Nephron progenitor cell (in vitro differentiated cells): ENCODE results near the gene CISD3.
A peak's percentile ranks its signal among the peaks of the same experiment; 100 is the strongest.

ENCODE experiments used
- DNase-seq: peaks from one replicate; pipeline ENCODE4 v3.0.0; 2021
- H3K27ac Mint-ChIP-seq: 2 replicates; pipeline ENCODE4 v1.8.0; 2021; ENCODE audit warnings: mild to moderate bottlenecking, moderate library complexity, mixed read lengths
- H3K27me3 Mint-ChIP-seq: 2 replicates; pipeline ENCODE4 v1.8.0; 2021; ENCODE audit warnings: mild to moderate bottlenecking, low read depth, mixed read lengths; ENCODE audit not compliant: poor library complexity
- H3K36me3 Mint-ChIP-seq: 2 replicates; pipeline ENCODE4 v1.8.0; 2021; ENCODE audit warnings: low read depth, mixed read lengths
- H3K4me1 Mint-ChIP-seq: 2 replicates; pipeline ENCODE4 v1.8.0; 2021; ENCODE audit warnings: mixed read lengths
- H3K4me3 Mint-ChIP-seq: 2 replicates; pipeline ENCODE4 v1.8.0; 2021; ENCODE audit warnings: mild to moderate bottlenecking, moderate library complexity, mixed read lengths
- H3K9me3 Mint-ChIP-seq: 2 replicates; pipeline ENCODE4 v1.8.0; 2021; ENCODE audit warnings: mild to moderate bottlenecking, moderate library complexity, mixed read lengths
- CTCF ChIP-seq: fragments of 200-600 bp; sonication (generic); IDR thresholded peaks from 2 replicates; pipeline ENCODE4 v1.5.0; 2021; ENCODE audit warnings: antibody characterized with exemption

CISD3 gene

DNA sequence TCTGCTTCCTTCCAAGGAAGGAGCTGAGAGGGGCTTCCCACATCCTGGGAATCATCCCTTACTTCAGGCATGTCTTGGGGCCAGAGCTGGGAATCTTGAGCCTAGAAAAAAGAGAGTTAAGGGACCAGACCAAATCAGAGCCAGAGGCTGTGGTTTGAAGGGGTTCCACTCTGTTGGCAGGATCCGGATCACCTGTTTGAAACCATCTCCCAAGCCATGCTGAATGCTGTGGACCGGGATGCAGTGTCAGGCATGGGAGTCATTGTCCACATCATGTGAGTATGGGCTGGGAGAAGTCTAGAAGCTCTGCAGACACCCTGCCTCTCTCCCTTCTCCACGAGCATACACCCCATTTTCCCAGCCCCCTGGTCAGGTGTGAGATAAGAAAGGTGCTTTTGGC is 32.1 kb downstream of the CISD3 start:
- DNase-seq, result no peak
- Mint-ChIP-seq H3K4me3 (no peak overlapping the region), H3K36me3 (peaks cover 55% of the 10 kb centered on the region)

GRCh38 chr17:38766341-38766740 is 36.2 kb downstream of the CISD3 start:
- H3K36me3 Mint-ChIP-seq, result peaks cover 70% of the 10 kb centered on the region
- peaks cover 20% of the 10 kb centered on the region for H3K4me1 Mint-ChIP-seq
- TF ChIP-seq CTCF, result no peak
- H3K4me3 Mint-ChIP-seq, result no peak overlapping the region
- peak overlapping the region; percentile 73 for H3K27ac Mint-ChIP-seq
- no peaks in the 10 kb centered on the region for H3K27me3 Mint-ChIP-seq
- no peaks in the 10 kb centered on the region for H3K9me3 Mint-ChIP-seq
- no peak for DNase-seq

More for the DNA sequence above, 32.1 kb downstream of the CISD3 start:
- no peaks in the 10 kb centered on the region for H3K27me3 Mint-ChIP-seq
- peaks cover 8% of the 10 kb centered on the region for H3K4me1 Mint-ChIP-seq
- no peaks in the 10 kb centered on the region for H3K9me3 Mint-ChIP-seq
- no peak for TF ChIP-seq CTCF
- no peak overlapping the region for H3K27ac Mint-ChIP-seq

DNA sequence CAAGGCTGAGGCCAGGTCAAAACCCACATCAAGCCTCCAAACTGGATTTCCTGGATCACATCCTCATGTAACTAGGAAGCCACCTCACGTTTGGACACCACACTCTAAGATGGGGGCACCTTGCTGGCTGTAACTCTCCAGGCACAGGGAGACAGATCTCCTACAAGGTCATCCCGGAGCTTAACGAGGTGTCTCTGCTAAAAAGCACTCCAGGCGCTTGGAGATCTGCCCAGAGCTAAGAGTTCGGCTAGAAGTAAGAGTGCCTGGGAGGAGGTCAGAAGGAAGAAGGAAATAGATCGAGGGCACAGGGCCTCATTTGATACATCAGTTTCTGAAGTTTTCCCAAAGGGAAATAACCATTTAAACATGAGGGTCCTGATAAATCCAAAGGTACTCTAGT is 38.3 kb downstream of the CISD3 start:
- Mint-ChIP-seq H3K4me3 (no peak overlapping the region), H3K36me3 (peaks cover 80% of the 10 kb centered on the region), H3K4me1 (peaks cover 20% of the 10 kb centered on the region), H3K27ac (peak overlapping the region; percentile 68), H3K27me3 (no peaks in the 10 kb centered on the region), H3K9me3 (no peaks in the 10 kb centered on the region)
- no peak for TF ChIP-seq CTCF
- DNase-seq, result no peak

GRCh38 chr17:38773258-38773657 is 43.1 kb downstream of the CISD3 start:
- H3K9me3 Mint-ChIP-seq, result no peaks in the 10 kb centered on the region
- H3K36me3 Mint-ChIP-seq, result peaks cover 78% of the 10 kb centered on the region

GRCh38 chr17:38777641-38778250 is 47.6 kb downstream of the CISD3 start:
- H3K27ac Mint-ChIP-seq, result no peak overlapping the region
- peaks cover 69% of the 10 kb centered on the region for H3K36me3 Mint-ChIP-seq
- no peaks in the 10 kb centered on the region for H3K4me1 Mint-ChIP-seq
- H3K4me3 Mint-ChIP-seq, result no peak overlapping the region
- no peak for TF ChIP-seq CTCF
- no peak for DNase-seq
- peaks cover 3% of the 10 kb centered on the region for H3K27me3 Mint-ChIP-seq
- H3K9me3 Mint-ChIP-seq, result no peaks in the 10 kb centered on the region

More at GRCh38 chr17:38773258-38773657, 43.1 kb downstream of the CISD3 start:
- H3K27me3 Mint-ChIP-seq, result peaks cover 3% of the 10 kb centered on the region
- no peak for DNase-seq
- TF ChIP-seq CTCF, result no peak
- H3K27ac Mint-ChIP-seq, result no peak overlapping the region
- H3K4me1 Mint-ChIP-seq, result peaks cover 13% of the 10 kb centered on the region
- no peak overlapping the region for H3K4me3 Mint-ChIP-seq
